IPS-15b (cell line): ENCODE measurements around the gene MYOF.
"Not testable (repeated sequence)": the region's sequence is repeated elsewhere in the genome, so short reads cannot be mapped to it uniquely, and the experiment has no call there.

ENCODE experiments used
- H3K27me3 ChIP-seq: one replicate; pipeline ENCODE4 v1.6.1; 2013; ENCODE audit warnings: low read length; ENCODE audit not compliant: control insufficient read depth, insufficient read depth
- H3K36me3 ChIP-seq: one replicate; pipeline ENCODE4 v1.6.1; 2013; ENCODE audit warnings: low read length; ENCODE audit not compliant: control insufficient read depth, insufficient read depth
- H3K4me1 ChIP-seq: one replicate; pipeline ENCODE4 v1.6.1; 2013; ENCODE audit warnings: mild to moderate bottlenecking, low read length; ENCODE audit not compliant: control insufficient read depth, insufficient read depth
- H3K4me3 ChIP-seq: one replicate; pipeline ENCODE4 v1.5.1; 2013; ENCODE audit warnings: low read depth, low read length
- H3K9ac ChIP-seq: one replicate; pipeline ENCODE4 v1.6.1; 2013; ENCODE audit warnings: low read depth, mild to moderate bottlenecking, low read length
- H3K9me3 ChIP-seq: one replicate; pipeline ENCODE4 v1.6.1; 2013; ENCODE audit warnings: mild to moderate bottlenecking, low read length; ENCODE audit not compliant: control insufficient read depth, insufficient read depth

MYOF gene

GRCh38 chr10:93296151-93296550, 186.0 kb downstream of the MYOF start:
- peaks cover 7% of the 10 kb centered on the region for H3K4me1 ChIP-seq
- no peaks in the 10 kb centered on the region for H3K27me3 ChIP-seq
- no peak overlapping the region for H3K9ac ChIP-seq
- no peaks in the 10 kb centered on the region for H3K9me3 ChIP-seq
- no peak overlapping the region for H3K4me3 ChIP-seq
- no peaks in the 10 kb centered on the region for H3K36me3 ChIP-seq

DNA sequence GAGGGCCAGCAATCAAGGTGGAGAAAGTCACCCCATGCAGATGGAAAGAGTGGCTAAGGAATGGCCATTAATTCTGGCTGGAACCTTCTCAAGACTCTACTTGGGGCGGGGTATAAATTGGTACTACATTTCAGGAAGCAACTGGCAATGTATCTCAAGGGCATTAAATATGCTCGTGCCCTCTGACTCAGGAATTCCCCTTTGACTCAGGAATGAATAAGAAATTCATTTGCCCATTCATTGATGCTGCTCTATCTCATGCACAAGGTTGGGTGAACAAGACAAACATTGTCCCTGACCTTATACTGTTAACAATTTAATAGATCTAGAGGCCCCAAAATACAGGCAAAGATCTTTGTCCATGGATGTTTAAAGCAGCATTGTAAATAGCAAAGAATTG, 188.1 kb downstream of the MYOF start:
- H3K9ac ChIP-seq, result no peak overlapping the region
- H3K27me3 ChIP-seq, result no peaks in the 10 kb centered on the region
- H3K4me3 ChIP-seq, result no peak overlapping the region
- H3K4me1 ChIP-seq, result no peaks in the 10 kb centered on the region
- H3K9me3 ChIP-seq, result no peaks in the 10 kb centered on the region
- H3K36me3 ChIP-seq, result no peaks in the 10 kb centered on the region

DNA sequence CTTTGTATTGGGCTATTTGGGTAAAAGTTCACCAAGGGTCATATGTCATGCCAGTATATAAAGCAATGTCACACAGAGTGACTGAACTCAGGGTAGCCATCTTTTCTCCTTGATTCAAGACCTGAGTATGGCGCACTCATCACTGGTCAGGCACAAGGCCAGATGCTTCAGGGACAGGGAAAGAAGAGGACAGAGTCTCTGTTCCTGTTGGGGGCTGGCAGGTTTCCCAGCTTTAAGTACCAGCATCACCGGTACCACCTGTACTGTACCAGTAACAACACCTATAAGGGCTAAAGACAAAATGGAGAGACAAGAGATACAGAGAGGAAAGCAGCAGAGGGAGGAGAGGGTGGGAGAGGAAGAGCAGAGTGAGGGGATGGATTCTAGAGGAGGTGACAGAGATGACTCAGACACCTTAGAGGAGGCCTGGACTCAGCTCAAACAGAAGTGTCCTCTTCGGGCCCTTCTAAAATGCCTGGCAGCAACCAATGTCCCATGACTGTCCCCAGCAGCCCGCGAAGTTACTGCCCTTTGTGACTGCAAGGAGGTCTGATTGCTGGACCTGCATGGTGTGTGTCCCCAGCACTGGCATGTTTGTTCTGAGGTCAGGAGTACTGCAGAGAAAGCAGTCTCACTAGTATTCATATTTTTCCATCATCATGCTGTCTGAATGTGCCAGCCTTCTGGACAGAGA, 191.3 kb downstream of the MYOF start:
- Histone ChIP-seq H3K9me3 (no peaks in the 10 kb centered on the region), H3K36me3 (no peaks in the 10 kb centered on the region), H3K27me3 (no peaks in the 10 kb centered on the region), H3K4me1 (peaks cover 3% of the 10 kb centered on the region), H3K4me3 (no peak overlapping the region), H3K9ac (no peak overlapping the region)

GRCh38 chr10:93288679-93289634, 193.2 kb downstream of the MYOF start:
- Histone ChIP-seq H3K27me3 (no peaks in the 10 kb centered on the region), H3K9ac (no peak overlapping the region), H3K36me3 (no peaks in the 10 kb centered on the region)

GRCh38 chr10:93287775-93288174, 194.4 kb downstream of the MYOF start:
- H3K9ac ChIP-seq, result no peak overlapping the region
- H3K4me3 ChIP-seq, result no peak overlapping the region
- no peaks in the 10 kb centered on the region for H3K36me3 ChIP-seq
- no peaks in the 10 kb centered on the region for H3K27me3 ChIP-seq
- no peaks in the 10 kb centered on the region for H3K9me3 ChIP-seq
- peaks cover 3% of the 10 kb centered on the region for H3K4me1 ChIP-seq

More at GRCh38 chr10:93288679-93289634, 193.2 kb downstream of the MYOF start:
- H3K4me1 ChIP-seq, result peaks cover 3% of the 10 kb centered on the region
- no peaks in the 10 kb centered on the region for H3K9me3 ChIP-seq
- no peak overlapping the region for H3K4me3 ChIP-seq

DNA sequence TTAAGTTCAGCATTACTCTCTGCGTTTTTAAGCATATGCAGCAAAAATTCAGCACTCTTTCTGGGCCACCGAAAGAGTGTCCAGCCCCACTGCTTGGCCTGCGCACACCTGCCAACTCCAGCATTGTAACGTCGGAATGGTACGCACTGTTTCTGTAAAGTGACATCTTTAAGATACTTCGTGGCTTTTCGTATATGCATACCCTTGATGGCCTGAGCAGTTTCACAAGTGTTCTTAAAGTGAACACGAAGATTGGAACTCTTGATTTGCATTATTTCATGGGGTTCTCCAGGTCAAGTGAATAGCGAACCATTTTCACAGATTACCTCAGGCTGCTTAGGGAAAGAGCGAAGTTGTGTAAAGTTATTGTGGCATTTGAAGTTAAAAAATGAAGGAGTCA, 197.9 kb downstream of the MYOF start:
- H3K4me3 ChIP-seq, H3K27me3 ChIP-seq, H3K36me3 ChIP-seq, H3K9ac ChIP-seq, H3K9me3 ChIP-seq: not testable (repeated sequence)
- H3K4me1 ChIP-seq, result peaks cover 21% of the 10 kb centered on the region

GRCh38 chr10:93281367-93281720, 200.8 kb downstream of the MYOF start:
- H3K9ac ChIP-seq, result peak overlapping the region; percentile 56
- no peak overlapping the region for H3K4me3 ChIP-seq
- H3K27me3 ChIP-seq, result no peaks in the 10 kb centered on the region
- peaks cover 18% of the 10 kb centered on the region for H3K4me1 ChIP-seq
- no peaks in the 10 kb centered on the region for H3K36me3 ChIP-seq
- no peaks in the 10 kb centered on the region for H3K9me3 ChIP-seq

GRCh38 chr10:93280699-93281366, 201.3 kb downstream of the MYOF start:
- H3K9ac ChIP-seq, result peak overlapping the region; percentile 87
- H3K4me1 ChIP-seq, result peaks cover 18% of the 10 kb centered on the region
- H3K4me3 ChIP-seq, result no peak overlapping the region

GRCh38 chr10:93280121-93280698, 201.9 kb downstream of the MYOF start:
- Histone ChIP-seq H3K36me3 (no peaks in the 10 kb centered on the region), H3K9ac (peak overlapping the region; percentile 87), H3K9me3 (no peaks in the 10 kb centered on the region), H3K4me1 (peaks cover 18% of the 10 kb centered on the region), H3K4me3 (peak overlapping the region; percentile 16), H3K27me3 (no peaks in the 10 kb centered on the region)

More at GRCh38 chr10:93280699-93281366, 201.3 kb downstream of the MYOF start:
- Histone ChIP-seq H3K27me3 (no peaks in the 10 kb centered on the region), H3K36me3 (no peaks in the 10 kb centered on the region), H3K9me3 (no peaks in the 10 kb centered on the region)

- Histone ChIP-seq H3K27me3 (no peaks in the 10 kb centered on the region), H3K9ac (no peak overlapping the region), H3K9me3 (no peaks in the 10 kb centered on the region), H3K4me1 (peaks cover 27% of the 10 kb centered on the region), H3K4me3 (no peak overlapping the region), H3K36me3 (no peaks in the 10 kb centered on the region)
Observed at GRCh38 chr10:93277360-93277759, 204.8 kb downstream of the MYOF start.

GRCh38 chr10:93274419-93274818, 207.7 kb downstream of the MYOF start:
- H3K9me3 ChIP-seq, result peaks cover 5% of the 10 kb centered on the region
- peaks cover 16% of the 10 kb centered on the region for H3K4me1 ChIP-seq
- no peak overlapping the region for H3K4me3 ChIP-seq
- H3K9ac ChIP-seq, result no peak overlapping the region
- no peaks in the 10 kb centered on the region for H3K36me3 ChIP-seq
- H3K27me3 ChIP-seq, result no peaks in the 10 kb centered on the region
